ENCODE measurements around the gene KCNN4. TPM values are rescaled to one million over a fixed set of nuclear protein-coding genes. Genes with fewer than 3 reads are reported as not detected.

The KCNN4 gene
- total RNA-seq (10 to 100 TPM in 1 of 2 donors, under 1 TPM in 1; 0.25 to 30.3 TPM), polyA plus RNA-seq (under 1 TPM; 0.14 to 0.76 TPM)

DNA sequence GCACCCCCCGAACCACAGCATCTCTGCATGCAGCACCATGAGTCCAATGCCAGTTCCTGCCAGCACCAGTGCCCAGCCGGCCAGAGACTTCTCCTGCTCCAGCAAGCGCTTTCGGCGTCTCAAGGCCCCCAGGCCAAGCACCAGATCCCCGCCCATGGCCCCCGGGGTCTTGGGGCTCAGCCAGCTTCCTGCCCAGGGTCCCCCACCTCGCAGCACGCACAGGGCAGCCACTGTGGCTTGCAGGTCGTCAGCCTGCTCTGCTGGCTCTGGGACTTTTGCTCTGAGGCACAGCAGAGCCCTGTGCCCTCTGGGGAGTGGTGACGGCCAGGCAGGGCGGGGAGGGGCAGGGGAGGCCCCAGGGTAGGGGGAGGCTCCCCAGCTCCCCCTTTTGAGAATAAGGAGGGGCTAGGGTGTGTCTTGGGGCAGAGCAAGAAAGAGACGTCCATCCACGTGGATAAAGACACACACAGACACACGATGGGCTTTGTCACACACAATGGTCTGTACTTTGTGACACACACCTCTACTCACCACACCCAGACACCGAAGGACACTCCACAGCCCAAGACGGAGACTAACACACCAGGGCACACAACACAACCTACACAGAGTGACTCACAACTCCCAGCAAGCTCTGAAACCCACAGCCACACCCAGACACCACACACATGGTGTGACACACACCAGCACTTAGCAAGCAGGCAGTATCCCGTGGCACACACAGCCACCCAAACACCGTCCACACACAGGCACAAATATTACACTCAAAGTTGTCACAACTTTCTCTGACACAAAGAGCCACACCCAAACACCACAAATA is at the start of gene KCNN4:
KCNN4 (minus strand) TSS at position 268 of the 820 bp plus-strand sequence; CDS start at position 156, 112 bp downstream.
- DNase-seq (ENCODE audit: low spot score): no peak
- 32% methylated on average over 19 of the region's 19 CpGs for WGBS

GRCh38 chr19:43826787-43827754 is 46.3 kb upstream of the KCNN4 start, which contains the start of gene ZNF283:
Gene ZNF283 (plus strand): TSS chr19:43827321. CDS start chr19:43833505, 6,184 bp downstream.
- peaks cover 0 to 3% (median 2%) of the 10 kb centered on the region in 4 donors for H3K27me3 ChIP-seq (ENCODE audit: control insufficient read depth in 4 of 4, insufficient read depth in 4 of 4, low read length in 3 of 4)
- WGBS: 8% methylated on average over 46 of the region's 46 CpGs
- peak; percentile 92 for DNase-seq (ENCODE audit: low spot score)
- peak within 1 kb of the TSS in 1 of 2 donors; percentile 29 for H3K27ac ChIP-seq (ENCODE audit: low read depth in 1 of 2, low read length in 2 of 2)
- peaks cover 4 to 29% (median 22%) of the 10 kb centered on the region in 4 donors for H3K36me3 ChIP-seq (ENCODE audit: control insufficient read depth in 4 of 4, insufficient read depth in 3 of 4, low read depth in 1 of 4, low read length in 3 of 4)
- no peak within 1 kb of the TSS for H3K9ac ChIP-seq (ENCODE audit: low read depth in 1 of 2, low read length in 2 of 2)
- H3K4me1 ChIP-seq (ENCODE audit: control insufficient read depth in 4 of 4, insufficient read depth in 4 of 4, low read length in 3 of 4): peaks cover 3 to 9% (median 9%) of the 10 kb centered on the region in 4 donors
- peaks cover 2 to 24% (median 8%) of the 10 kb centered on the region in 4 donors for H3K9me3 ChIP-seq (ENCODE audit: control insufficient read depth in 4 of 4, low read length in 3 of 4)
- H3K4me3 ChIP-seq (ENCODE audit: low read depth in 1 of 3, low read length in 3 of 3): peak within 1 kb of the TSS; percentile 67 to 92 (median 73)
- peak in 1 of 2 donors; percentile 18 for TF ChIP-seq RAD21 (IDR thresholded peaks at IDR 0.05)
- TF ChIP-seq JUND (IDR thresholded peaks at IDR 0.05): no peak
- TF ChIP-seq GABPA (IDR thresholded peaks at IDR 0.05 in 1 of 2, conservative IDR thresholded peaks at IDR 0.05 in 1 of 2): peak; percentile 64 to 95
- TF ChIP-seq, protein P1, sequence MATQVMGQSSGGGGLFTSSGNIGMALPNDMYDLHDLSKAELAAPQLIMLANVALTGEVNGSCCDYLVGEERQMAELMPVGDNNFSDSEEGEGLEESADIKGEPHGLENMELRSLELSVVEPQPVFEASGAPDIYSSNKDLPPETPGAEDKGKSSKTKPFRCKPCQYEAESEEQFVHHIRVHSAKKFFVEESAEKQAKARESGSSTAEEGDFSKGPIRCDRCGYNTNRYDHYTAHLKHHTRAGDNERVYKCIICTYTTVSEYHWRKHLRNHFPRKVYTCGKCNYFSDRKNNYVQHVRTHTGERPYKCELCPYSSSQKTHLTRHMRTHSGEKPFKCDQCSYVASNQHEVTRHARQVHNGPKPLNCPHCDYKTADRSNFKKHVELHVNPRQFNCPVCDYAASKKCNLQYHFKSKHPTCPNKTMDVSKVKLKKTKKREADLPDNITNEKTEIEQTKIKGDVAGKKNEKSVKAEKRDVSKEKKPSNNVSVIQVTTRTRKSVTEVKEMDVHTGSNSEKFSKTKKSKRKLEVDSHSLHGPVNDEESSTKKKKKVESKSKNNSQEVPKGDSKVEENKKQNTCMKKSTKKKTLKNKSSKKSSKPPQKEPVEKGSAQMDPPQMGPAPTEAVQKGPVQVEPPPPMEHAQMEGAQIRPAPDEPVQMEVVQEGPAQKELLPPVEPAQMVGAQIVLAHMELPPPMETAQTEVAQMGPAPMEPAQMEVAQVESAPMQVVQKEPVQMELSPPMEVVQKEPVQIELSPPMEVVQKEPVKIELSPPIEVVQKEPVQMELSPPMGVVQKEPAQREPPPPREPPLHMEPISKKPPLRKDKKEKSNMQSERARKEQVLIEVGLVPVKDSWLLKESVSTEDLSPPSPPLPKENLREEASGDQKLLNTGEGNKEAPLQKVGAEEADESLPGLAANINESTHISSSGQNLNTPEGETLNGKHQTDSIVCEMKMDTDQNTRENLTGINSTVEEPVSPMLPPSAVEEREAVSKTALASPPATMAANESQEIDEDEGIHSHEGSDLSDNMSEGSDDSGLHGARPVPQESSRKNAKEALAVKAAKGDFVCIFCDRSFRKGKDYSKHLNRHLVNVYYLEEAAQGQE (IDR thresholded peaks at IDR 0.05): peak; percentile 16
- TF ChIP-seq RXRA (IDR thresholded peaks at IDR 0.05): peak in 1 of 2 donors; percentile 48
- peak; percentile 43 to 45 for TF ChIP-seq HNF4A (conservative IDR thresholded peaks at IDR 0.05)
- no peak for TF ChIP-seq FOXA2 (IDR thresholded peaks at IDR 0.05)
- TF ChIP-seq TAF1 (conservative IDR thresholded peaks at IDR 0.05): peak; percentile 78
- peak; percentile 40 for TF ChIP-seq SP1 (IDR thresholded peaks at IDR 0.05)

More for the DNA sequence above, at the start of gene KCNN4:
- Histone ChIP-seq H3K36me3 (ENCODE audit: control insufficient read depth in 4 of 4, insufficient read depth in 3 of 4, low read depth in 1 of 4, low read length in 3 of 4) (no peaks in the 10 kb centered on the region), H3K9ac (ENCODE audit: low read depth in 1 of 2, low read length in 2 of 2) (no peak within 1 kb of the TSS), H3K4me1 (ENCODE audit: control insufficient read depth in 4 of 4, insufficient read depth in 4 of 4, low read length in 3 of 4) (no peaks in the 10 kb centered on the region), H3K27me3 (ENCODE audit: control insufficient read depth in 4 of 4, insufficient read depth in 4 of 4, low read length in 3 of 4) (no peaks in the 10 kb centered on the region), H3K27ac (ENCODE audit: low read depth in 1 of 2, low read length in 2 of 2) (no peak within 1 kb of the TSS), H3K4me3 (ENCODE audit: low read depth in 1 of 3, low read length in 3 of 3) (no peak within 1 kb of the TSS), H3K9me3 (ENCODE audit: control insufficient read depth in 4 of 4, low read length in 3 of 4) (no peaks in the 10 kb centered on the region)
- TF ChIP-seq MAX (IDR thresholded peaks at IDR 0.05) (no peak), HNF4A (conservative IDR thresholded peaks at IDR 0.05) (no peak), FOXA1 (IDR thresholded peaks at IDR 0.05) (no peak), TAF1 (conservative IDR thresholded peaks at IDR 0.05) (no peak), YY1 (IDR thresholded peaks at IDR 0.05) (no peak), HNF4G (IDR thresholded peaks at IDR 0.05) (no peak), GABPA (IDR thresholded peaks at IDR 0.05 in 1 of 2, conservative IDR thresholded peaks at IDR 0.05 in 1 of 2) (no peak), RAD21 (IDR thresholded peaks at IDR 0.05) (no peak), SP1 (IDR thresholded peaks at IDR 0.05) (no peak), NR2F2 (IDR thresholded peaks at IDR 0.05) (no peak)
- TF ChIP-seq, protein P1 (IDR thresholded peaks at IDR 0.05): no peak
- TF ChIP-seq, protein P2, sequence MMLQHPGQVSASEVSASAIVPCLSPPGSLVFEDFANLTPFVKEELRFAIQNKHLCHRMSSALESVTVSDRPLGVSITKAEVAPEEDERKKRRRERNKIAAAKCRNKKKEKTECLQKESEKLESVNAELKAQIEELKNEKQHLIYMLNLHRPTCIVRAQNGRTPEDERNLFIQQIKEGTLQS (IDR thresholded peaks at IDR 0.05): no peak
- TF ChIP-seq, protein P3, sequence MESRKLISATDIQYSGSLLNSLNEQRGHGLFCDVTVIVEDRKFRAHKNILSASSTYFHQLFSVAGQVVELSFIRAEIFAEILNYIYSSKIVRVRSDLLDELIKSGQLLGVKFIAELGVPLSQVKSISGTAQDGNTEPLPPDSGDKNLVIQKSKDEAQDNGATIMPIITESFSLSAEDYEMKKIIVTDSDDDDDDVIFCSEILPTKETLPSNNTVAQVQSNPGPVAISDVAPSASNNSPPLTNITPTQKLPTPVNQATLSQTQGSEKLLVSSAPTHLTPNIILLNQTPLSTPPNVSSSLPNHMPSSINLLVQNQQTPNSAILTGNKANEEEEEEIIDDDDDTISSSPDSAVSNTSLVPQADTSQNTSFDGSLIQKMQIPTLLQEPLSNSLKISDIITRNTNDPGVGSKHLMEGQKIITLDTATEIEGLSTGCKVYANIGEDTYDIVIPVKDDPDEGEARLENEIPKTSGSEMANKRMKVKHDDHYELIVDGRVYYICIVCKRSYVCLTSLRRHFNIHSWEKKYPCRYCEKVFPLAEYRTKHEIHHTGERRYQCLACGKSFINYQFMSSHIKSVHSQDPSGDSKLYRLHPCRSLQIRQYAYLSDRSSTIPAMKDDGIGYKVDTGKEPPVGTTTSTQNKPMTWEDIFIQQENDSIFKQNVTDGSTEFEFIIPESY (IDR thresholded peaks at IDR 0.05): no peak

Measured in liver (tissue), 9 donors.